ENCODE results near the gene SUSD4. TPM values are rescaled to one million over a fixed set of nuclear protein-coding genes. Genes with fewer than 3 reads are reported as not detected.

SUSD4 gene
- total and polyA plus RNA-seq, 9 of the 15 experiments (the other 6 are each of a cell fraction or from before 2014, with no cell fraction given) = 0.06 to 1.7 (median 0.09) TPM; not detected in 4

DNA sequence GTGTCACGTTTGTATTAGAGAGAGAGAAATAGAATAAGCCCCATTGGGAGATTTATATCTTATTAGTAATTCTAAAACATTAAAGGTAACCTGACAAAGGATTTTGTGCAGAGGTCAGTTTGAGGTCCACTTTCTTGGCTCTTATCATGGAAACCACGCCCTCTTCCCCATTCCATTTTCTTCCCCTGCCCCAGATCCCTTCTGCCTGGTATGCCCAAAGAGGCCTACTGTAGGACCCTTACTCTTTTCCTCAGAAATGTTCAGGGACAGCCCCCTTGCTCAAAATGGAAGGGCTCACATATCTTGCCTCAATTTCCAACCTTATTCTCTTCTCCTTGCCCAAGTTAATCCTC, 38.8 kb upstream of the SUSD4 start (continued):
- TF ChIP-seq, protein P1, sequence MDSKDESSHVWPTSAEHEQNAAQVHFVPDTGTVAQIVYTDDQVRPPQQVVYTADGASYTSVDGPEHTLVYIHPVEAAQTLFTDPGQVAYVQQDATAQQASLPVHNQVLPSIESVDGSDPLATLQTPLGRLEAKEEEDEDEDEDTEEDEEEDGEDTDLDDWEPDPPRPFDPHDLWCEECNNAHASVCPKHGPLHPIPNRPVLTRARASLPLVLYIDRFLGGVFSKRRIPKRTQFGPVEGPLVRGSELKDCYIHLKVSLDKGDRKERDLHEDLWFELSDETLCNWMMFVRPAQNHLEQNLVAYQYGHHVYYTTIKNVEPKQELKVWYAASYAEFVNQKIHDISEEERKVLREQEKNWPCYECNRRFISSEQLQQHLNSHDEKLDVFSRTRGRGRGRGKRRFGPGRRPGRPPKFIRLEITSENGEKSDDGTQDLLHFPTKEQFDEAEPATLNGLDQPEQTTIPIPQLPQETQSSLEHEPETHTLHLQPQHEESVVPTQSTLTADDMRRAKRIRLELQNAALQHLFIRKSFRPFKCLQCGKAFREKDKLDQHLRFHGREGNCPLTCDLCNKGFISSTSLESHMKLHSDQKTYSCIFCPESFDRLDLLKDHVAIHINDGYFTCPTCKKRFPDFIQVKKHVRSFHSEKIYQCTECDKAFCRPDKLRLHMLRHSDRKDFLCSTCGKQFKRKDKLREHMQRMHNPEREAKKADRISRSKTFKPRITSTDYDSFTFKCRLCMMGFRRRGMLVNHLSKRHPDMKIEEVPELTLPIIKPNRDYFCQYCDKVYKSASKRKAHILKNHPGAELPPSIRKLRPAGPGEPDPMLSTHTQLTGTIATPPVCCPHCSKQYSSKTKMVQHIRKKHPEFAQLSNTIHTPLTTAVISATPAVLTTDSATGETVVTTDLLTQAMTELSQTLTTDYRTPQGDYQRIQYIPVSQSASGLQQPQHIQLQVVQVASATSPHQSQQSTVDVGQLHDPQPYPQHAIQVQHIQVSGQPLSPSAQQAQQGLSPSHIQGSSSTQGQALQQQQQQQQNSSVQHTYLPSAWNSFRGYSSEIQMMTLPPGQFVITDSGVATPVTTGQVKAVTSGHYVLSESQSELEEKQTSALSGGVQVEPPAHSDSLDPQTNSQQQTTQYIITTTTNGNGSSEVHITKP (IDR thresholded peaks at IDR 0.05; ENCODE audit: partially characterized antibody) = no peak
- no peak for TF ChIP-seq ZNF76 (CRISPR knock-in tag; IDR thresholded peaks at IDR 0.05; ENCODE audit: borderline replicate concordance)
- no peak for TF ChIP-seq CHD4 (IDR thresholded peaks at IDR 0.05; ENCODE audit: insufficient read depth, insufficient replicate concordance, low read depth, low read length, poor library complexity, severe bottlenecking)
- no peak for TF ChIP-seq DDX20 (tag; IDR thresholded peaks at IDR 0.05; ENCODE audit: low read depth)
- no peak for TF ChIP-seq FOXM1 (IDR thresholded peaks at IDR 0.05; ENCODE audit: low read depth)
- TF ChIP-seq FOXM1 (CRISPR knock-in tag; IDR thresholded peaks at IDR 0.05; ENCODE audit: low read depth) = no peak
- no peak for TF ChIP-seq POLR3A (IDR thresholded peaks at IDR 0.05; ENCODE audit: borderline replicate concordance, extremely low read depth, insufficient read depth, insufficient read length)
- no peak for TF ChIP-seq PTRF (tag; IDR thresholded peaks at IDR 0.05)
- TF ChIP-seq ZNF354B (CRISPR knock-in tag; IDR thresholded peaks at IDR 0.05) = no peak
- no peak for TF ChIP-seq CBFA2T2 (conservative IDR thresholded peaks at IDR 0.05)
- TF ChIP-seq MED1 (CRISPR knock-in tag; IDR thresholded peaks at IDR 0.05; ENCODE audit: borderline replicate concordance) = no peak
- 0 out of 2 replicates have a peak, but pooled peaks have one; percentile 76 for TF ChIP-seq DPF2 (IDR thresholded peaks at IDR 0.05)
- TF ChIP-seq, protein P2, sequence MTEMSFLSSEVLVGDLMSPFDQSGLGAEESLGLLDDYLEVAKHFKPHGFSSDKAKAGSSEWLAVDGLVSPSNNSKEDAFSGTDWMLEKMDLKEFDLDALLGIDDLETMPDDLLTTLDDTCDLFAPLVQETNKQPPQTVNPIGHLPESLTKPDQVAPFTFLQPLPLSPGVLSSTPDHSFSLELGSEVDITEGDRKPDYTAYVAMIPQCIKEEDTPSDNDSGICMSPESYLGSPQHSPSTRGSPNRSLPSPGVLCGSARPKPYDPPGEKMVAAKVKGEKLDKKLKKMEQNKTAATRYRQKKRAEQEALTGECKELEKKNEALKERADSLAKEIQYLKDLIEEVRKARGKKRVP (CRISPR knock-in tag; IDR thresholded peaks at IDR 0.05) = no peak
- no peak for TF ChIP-seq ZNF586 (CRISPR knock-in tag; conservative IDR thresholded peaks at IDR 0.05)
- TF ChIP-seq ZNF347 (CRISPR knock-in tag; IDR thresholded peaks at IDR 0.05; ENCODE audit: low read depth) = no peak
- no peak for TF ChIP-seq FOXJ3 (CRISPR knock-in tag; IDR thresholded peaks at IDR 0.05)
- no peak for TF ChIP-seq MYC (IDR thresholded peaks at IDR 0.05; ENCODE audit: low read depth, low read length)
- no peak for TF ChIP-seq MYC (CRISPR knock-in tag; IDR thresholded peaks at IDR 0.05; ENCODE audit: borderline replicate concordance, low read depth)
- no peak for TF ChIP-seq ERF (CRISPR knock-in tag; IDR thresholded peaks at IDR 0.05)
- TF ChIP-seq, protein P3, sequence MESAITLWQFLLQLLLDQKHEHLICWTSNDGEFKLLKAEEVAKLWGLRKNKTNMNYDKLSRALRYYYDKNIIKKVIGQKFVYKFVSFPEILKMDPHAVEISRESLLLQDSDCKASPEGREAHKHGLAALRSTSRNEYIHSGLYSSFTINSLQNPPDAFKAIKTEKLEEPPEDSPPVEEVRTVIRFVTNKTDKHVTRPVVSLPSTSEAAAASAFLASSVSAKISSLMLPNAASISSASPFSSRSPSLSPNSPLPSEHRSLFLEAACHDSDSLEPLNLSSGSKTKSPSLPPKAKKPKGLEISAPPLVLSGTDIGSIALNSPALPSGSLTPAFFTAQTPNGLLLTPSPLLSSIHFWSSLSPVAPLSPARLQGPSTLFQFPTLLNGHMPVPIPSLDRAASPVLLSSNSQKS (CRISPR knock-in tag; IDR thresholded peaks at IDR 0.05) = no peak
- TF ChIP-seq, protein P4, sequence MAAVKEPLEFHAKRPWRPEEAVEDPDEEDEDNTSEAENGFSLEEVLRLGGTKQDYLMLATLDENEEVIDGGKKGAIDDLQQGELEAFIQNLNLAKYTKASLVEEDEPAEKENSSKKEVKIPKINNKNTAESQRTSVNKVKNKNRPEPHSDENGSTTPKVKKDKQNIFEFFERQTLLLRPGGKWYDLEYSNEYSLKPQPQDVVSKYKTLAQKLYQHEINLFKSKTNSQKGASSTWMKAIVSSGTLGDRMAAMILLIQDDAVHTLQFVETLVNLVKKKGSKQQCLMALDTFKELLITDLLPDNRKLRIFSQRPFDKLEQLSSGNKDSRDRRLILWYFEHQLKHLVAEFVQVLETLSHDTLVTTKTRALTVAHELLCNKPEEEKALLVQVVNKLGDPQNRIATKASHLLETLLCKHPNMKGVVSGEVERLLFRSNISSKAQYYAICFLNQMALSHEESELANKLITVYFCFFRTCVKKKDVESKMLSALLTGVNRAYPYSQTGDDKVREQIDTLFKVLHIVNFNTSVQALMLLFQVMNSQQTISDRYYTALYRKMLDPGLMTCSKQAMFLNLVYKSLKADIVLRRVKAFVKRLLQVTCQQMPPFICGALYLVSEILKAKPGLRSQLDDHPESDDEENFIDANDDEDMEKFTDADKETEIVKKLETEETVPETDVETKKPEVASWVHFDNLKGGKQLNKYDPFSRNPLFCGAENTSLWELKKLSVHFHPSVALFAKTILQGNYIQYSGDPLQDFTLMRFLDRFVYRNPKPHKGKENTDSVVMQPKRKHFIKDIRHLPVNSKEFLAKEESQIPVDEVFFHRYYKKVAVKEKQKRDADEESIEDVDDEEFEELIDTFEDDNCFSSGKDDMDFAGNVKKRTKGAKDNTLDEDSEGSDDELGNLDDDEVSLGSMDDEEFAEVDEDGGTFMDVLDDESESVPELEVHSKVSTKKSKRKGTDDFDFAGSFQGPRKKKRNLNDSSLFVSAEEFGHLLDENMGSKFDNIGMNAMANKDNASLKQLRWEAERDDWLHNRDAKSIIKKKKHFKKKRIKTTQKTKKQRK (IDR thresholded peaks at IDR 0.05; ENCODE audit: borderline replicate concordance, low read depth, low read length) = no peak

Measured in K562 (cell line).